HTR-8/SVneo (cell line): ENCODE results near the gene SRP14.
"Not testable (repeated sequence)": the region's sequence is repeated elsewhere in the genome, so short reads cannot be mapped to it uniquely, and the experiment has no call there.

Experiments
- DNase-seq: peaks from one replicate; pipeline ENCODE4 v3.0.0; 2011; ENCODE audit warnings: low spot score, mixed read lengths; ENCODE audit not compliant: insufficient read length
- FAIRE-seq: peaks from 2 replicates; lab custom pipeline; 2011; peaks lifted over from hg19 to GRCh38; lab: Jason Lieb, UNC

The SRP14 gene

GRCh38 chr15:40052604-40053003, 13.6 kb upstream of the SRP14 start:
- DNase-seq, result no peak
- no peak for FAIRE-seq

GRCh38 chr15:40051616-40052415, 12.8 kb upstream of the SRP14 start:
- DNase-seq, result no peak
- FAIRE-seq, result no peak

- DNase-seq, result no peak
- FAIRE-seq, result no peak
Measured at GRCh38 chr15:40050788-40051470, 11.9 kb upstream of the SRP14 start.

DNA sequence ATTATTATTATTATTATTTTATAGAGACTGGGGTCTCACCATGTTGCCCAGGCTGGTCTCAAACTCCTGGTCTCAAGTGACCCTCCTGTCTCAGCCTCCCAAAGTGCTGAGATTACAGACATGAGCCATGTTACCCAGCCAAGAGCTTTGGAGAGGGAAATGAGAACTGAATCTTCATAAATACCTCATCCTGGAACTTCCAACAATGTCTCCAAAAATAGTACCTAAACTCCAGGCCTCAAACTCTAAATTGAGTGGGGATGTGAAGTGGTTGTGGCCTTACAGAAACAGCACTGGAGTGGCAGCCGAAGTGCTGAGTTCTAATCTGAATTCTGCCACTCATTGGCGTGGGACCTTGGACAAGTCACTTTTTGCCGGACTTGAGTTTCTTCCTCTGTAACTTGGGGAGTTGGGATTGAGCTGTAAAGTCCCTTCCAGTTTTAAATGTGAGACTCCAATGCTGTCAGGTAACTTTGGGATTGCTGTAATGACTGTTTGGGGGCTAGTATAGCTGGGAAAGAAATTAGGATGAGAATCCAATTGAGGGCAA, 10.0 kb upstream of the SRP14 start:
- FAIRE-seq, result no peak
- DNase-seq, result no peak

DNA sequence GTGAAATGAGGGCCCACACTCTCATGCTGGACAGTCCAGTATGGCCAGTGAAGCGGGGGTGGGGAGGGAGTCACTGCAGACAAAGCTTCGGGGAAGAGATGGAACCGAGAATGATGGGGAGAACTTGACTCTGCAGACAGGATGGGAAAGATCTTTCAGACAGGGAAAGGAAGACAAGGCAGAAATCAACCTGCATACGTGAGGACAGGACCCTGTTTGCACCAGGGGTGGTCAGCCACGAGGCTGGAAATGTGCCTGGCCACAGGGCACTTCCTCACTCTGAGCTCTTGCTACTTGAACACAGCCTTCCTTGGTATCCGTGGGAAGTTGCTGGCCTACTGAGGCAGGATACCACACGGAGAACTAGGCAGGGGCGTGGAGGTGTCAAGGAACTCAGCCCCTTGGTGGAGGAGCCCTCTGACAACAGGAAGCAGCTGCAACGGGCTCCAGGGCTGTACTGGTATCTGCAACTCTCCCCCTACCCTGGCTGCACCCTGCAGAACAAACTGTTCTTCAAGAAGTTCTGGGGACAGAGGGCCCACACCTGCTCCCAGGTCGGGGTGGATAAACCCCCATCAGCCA, 9.3 kb upstream of the SRP14 start:
- DNase-seq (no peak), FAIRE-seq (no peak)

GRCh38 chr15:40047415-40048210, 8.6 kb upstream of the SRP14 start:
- FAIRE-seq (peak; percentile 20), DNase-seq (no peak)

GRCh38 chr15:40046721-40047414, 7.9 kb upstream of the SRP14 start:
- no peak for FAIRE-seq

GRCh38 chr15:40045572-40046217, 6.7 kb upstream of the SRP14 start:
- no peak for DNase-seq
- FAIRE-seq, result no peak

More at GRCh38 chr15:40046721-40047414, 7.9 kb upstream of the SRP14 start:
- DNase-seq, result no peak

- DNase-seq, result peak; percentile 81
- FAIRE-seq, result peak; percentile 87
Measured at GRCh38 chr15:40044717-40045571, 6.0 kb upstream of the SRP14 start.

- FAIRE-seq (no peak), DNase-seq (no peak)
Measured at GRCh38 chr15:40043927-40044716, 5.1 kb upstream of the SRP14 start.

DNA sequence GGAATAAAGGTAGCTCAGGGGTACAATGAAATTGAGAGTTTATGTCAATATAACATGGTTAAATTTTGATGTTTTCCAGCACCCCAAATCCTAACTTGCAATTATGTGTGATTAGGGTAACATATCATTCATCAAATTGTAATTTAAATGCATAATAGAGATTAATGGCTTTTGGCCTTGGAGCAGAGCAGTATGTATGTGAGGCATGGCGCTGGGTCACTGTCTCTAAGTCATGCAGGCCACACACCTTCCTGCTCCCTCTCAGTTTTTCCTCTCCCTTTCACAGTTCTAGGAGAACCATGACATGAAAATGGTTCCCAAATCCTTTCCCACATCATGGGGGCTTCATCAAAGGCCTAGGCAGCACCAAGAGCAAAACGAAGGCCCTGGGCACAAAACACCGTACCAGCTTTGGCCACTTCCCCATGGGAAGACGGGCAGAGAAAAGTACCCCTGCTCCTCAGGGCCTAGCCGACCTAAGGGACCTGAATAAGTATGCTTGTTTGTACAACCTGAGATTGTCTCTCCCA, 3.9 kb upstream of the SRP14 start:
- no peak for DNase-seq
- no peak for FAIRE-seq

GRCh38 chr15:40040770-40041169, 1.8 kb upstream of the SRP14 start:
- FAIRE-seq (no peak), DNase-seq (no peak)

GRCh38 chr15:40040293-40040635, 1.3 kb upstream of the SRP14 start:
- DNase-seq (no peak), FAIRE-seq (no peak)

- FAIRE-seq, result no peak
- no peak for DNase-seq
Measured at GRCh38 chr15:40038275-40038637, 725 bp downstream of the SRP14 start.

- DNase-seq, result no peak
- FAIRE-seq, result no peak
Measured at GRCh38 chr15:40037721-40038120, 1.3 kb downstream of the SRP14 start.

DNA sequence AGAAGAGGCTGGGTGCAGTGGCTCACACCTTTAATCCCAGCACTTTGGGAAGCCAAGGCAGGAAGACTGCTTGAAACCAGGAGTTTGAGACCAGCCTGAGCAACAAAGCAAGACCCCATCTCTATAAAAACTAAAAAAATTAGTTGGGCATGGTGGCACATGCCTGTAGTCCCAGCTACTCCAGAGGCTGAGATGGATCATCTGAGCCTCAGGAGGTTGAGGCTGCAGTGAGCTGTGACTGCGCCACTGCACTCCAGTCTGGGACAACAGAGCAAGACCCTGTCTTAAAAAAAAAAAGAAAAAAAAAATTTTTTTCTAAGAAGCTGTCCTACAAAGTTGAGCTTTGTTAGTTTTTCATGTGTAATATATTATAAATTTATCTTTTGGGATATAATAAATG, 3.8 kb downstream of the SRP14 start:
- DNase-seq, FAIRE-seq: not testable (repeated sequence)

- DNase-seq (no peak), FAIRE-seq (no peak)
Measured at GRCh38 chr15:40034186-40034946, 4.6 kb downstream of the SRP14 start.
